GM23338 (cell line): ENCODE data around the gene UBE2D1. TPM values are rescaled to one million over a fixed set of nuclear protein-coding genes. Genes with fewer than 3 reads are reported as not detected.

ENCODE experiments used
- polyA plus RNA-seq: library from polyadenylated mRNA; unstranded; fragments of >200 nt; fragmentation: Nextera tagmentation; extraction: Ambion mirVana; gene quantifications from 2 replicates; pipeline ENCODE4 v1.2.1, GENCODE V29; 2016
- total RNA-seq: library from RNA; depleted of rRNA; stranded (reverse); fragments of >200 nt; shearing (Covaris generic); gene quantifications from 2 replicates; pipeline ENCODE4 v1.2.3, GENCODE V29; 2014; rRNA removed

UBE2D1 gene
- total and polyA plus RNA-seq, 2 experiments from 2014 or later: 39.5 to 64.9 TPM

Other genes with a start within 250 kb of the UBE2D1 start
- 17.6 and 17.8 TPM in 2 replicates for gene IPMK, start 67.1 kb upstream of the UBE2D1 start, total RNA-seq
- gene IPMK, start 67.1 kb upstream of the UBE2D1 start, polyA plus RNA-seq: 5.5 and 6.2 TPM in 2 replicates
- gene CISD1, start 65.8 kb upstream of the UBE2D1 start, total RNA-seq: 19.9 and 21.2 TPM in 2 replicates
- gene CISD1, start 65.8 kb upstream of the UBE2D1 start, polyA plus RNA-seq: 82.5 and 99.9 TPM in 2 replicates
- gene TFAM, start 50.4 kb downstream of the UBE2D1 start, total RNA-seq: 47.7 and 54.2 TPM in 2 replicates
- gene TFAM, start 50.4 kb downstream of the UBE2D1 start, polyA plus RNA-seq: 139 and 156 TPM in 2 replicates
- 2.1 and 2.2 TPM in 2 replicates for gene BICC1, start 177.9 kb downstream of the UBE2D1 start, total RNA-seq
- gene BICC1, start 177.9 kb downstream of the UBE2D1 start, polyA plus RNA-seq: 0.94 and 1.3 TPM in 2 replicates